ENCODE measurements around the gene TRIM40. TPM values are rescaled to one million over a fixed set of nuclear protein-coding genes. Genes with fewer than 3 reads are reported as not detected.

Gene TRIM40
- total and polyA plus RNA-seq, 8 donors: 0.09 to 0.16 (median 0.14) TPM; not detected in 4

GRCh38 chr6:30160785-30161531 lies 25.0 kb downstream of the TRIM40 start, which contains the start of gene TRIM10:
Gene TRIM10, minus strand, starts transcription at chr6:30161211. Its CDS starts 353 bp downstream, at chr6:30160858.
- DNase-seq: no peak
- H3K27me3 ChIP-seq: peaks cover 0 to 9% of the 10 kb centered on the region in 2 donors
- H3K4me3 ChIP-seq: no peak within 1 kb of the TSS
- H3K4me1 ChIP-seq: peaks cover 0 to 5% of the 10 kb centered on the region in 2 donors
- TF ChIP-seq CTCF (IDR thresholded peaks at IDR 0.05): no peak
- H3K27ac ChIP-seq: no peak within 1 kb of the TSS
- no peaks in the 10 kb centered on the region for H3K9me3 ChIP-seq
- intact Hi-C loops (cut with DNase I): no loop called here
- no peak for ATAC-seq
- no peaks in the 10 kb centered on the region for H3K36me3 ChIP-seq

GRCh38 chr6:30162265-30163089 lies 26.5 kb downstream of the TRIM40 start:
- DNase-seq (no peak), ATAC-seq (no peak)
- intact Hi-C loops (cut with DNase I): no loop called here
- no peak overlapping the region for H3K27ac ChIP-seq
- no peak for TF ChIP-seq CTCF (IDR thresholded peaks at IDR 0.05)
- peaks cover 0 to 9% of the 10 kb centered on the region in 2 donors for H3K27me3 ChIP-seq
- no peak overlapping the region for H3K4me3 ChIP-seq
- H3K4me1 ChIP-seq: no peaks in the 10 kb centered on the region
- H3K9me3 ChIP-seq: no peaks in the 10 kb centered on the region
- no peaks in the 10 kb centered on the region for H3K36me3 ChIP-seq

GRCh38 chr6:30163090-30163917 lies 27.4 kb downstream of the TRIM40 start, which contains the start of gene TRIM15:
Gene TRIM15, plus strand, starts transcription at chr6:30163546. Its CDS starts 139 bp downstream, at chr6:30163685.
- Histone ChIP-seq H3K27me3 (peaks cover 0 to 17% of the 10 kb centered on the region in 2 donors), H3K36me3 (no peaks in the 10 kb centered on the region), H3K4me3 (no peak within 1 kb of the TSS), H3K27ac (no peak within 1 kb of the TSS), H3K4me1 (no peaks in the 10 kb centered on the region), H3K9me3 (no peaks in the 10 kb centered on the region)
- DNase-seq (peak in 1 of 4 donors; percentile 77), ATAC-seq (no peak)
- intact Hi-C loops (cut with DNase I): no loop called here
- TF ChIP-seq CTCF (IDR thresholded peaks at IDR 0.05): no peak

- TF ChIP-seq CTCF (IDR thresholded peaks at IDR 0.05): no peak
- Histone ChIP-seq H3K4me1 (no peaks in the 10 kb centered on the region), H3K36me3 (no peaks in the 10 kb centered on the region), H3K27ac (no peak overlapping the region), H3K4me3 (no peak overlapping the region), H3K9me3 (no peaks in the 10 kb centered on the region), H3K27me3 (peaks cover 0 to 21% of the 10 kb centered on the region in 2 donors)
- ATAC-seq (no peak), DNase-seq (no peak)
- intact Hi-C loops (cut with DNase I): no loop called here
Measured at GRCh38 chr6:30163918-30164654, 28.1 kb downstream of the TRIM40 start.
